WTC11 (cell line): ENCODE results near the gene CDK11B. TPM values are rescaled to one million over a fixed set of nuclear protein-coding genes. Genes with fewer than 3 reads are reported as not detected.
A peak's percentile ranks its signal among the peaks of the same experiment; 100 is the strongest.

Experiments used
- ATAC-seq: fragments of 200-7000 bp; cut with Tn5 transposase; 2 replicates; pipeline ENCODE4 v1.10.0; 2021; ENCODE audit warnings: mild to moderate bottlenecking, moderate library complexity
- CTCF ChIA-PET: fragments of 300-600 bp; sonication (Branson Sonifier 250); formaldehyde crosslinking; loops from one replicate; lab custom pipeline; 2021; ENCODE audit warnings: antibody characterized with exemption; lab: Charles Lee
- POLR2A ChIA-PET: fragments of 350-600 bp; sonication (Branson Sonifier 250); formaldehyde crosslinking; loops from one replicate; lab custom pipeline; 2021; ENCODE audit warnings: antibody characterized with exemption; lab: Charles Lee
- DNase-seq: peaks from one replicate; pipeline ENCODE4 v3.0.0; 2021; ENCODE audit warnings: low spot score
- H3K27ac Mint-ChIP-seq: 2 replicates; pipeline ENCODE4 v1.8.0; 2021; ENCODE audit warnings: mixed read lengths
- H3K27me3 Mint-ChIP-seq: 2 replicates; pipeline ENCODE4 v1.8.0; 2021; ENCODE audit warnings: low read depth, mild to moderate bottlenecking, moderate library complexity, mixed read lengths
- H3K36me3 Mint-ChIP-seq: 2 replicates; pipeline ENCODE4 v1.8.0; 2021; ENCODE audit warnings: mixed read lengths
- H3K4me1 Mint-ChIP-seq: 2 replicates; pipeline ENCODE4 v1.8.0; 2022; ENCODE audit warnings: mixed read lengths
- H3K4me3 Mint-ChIP-seq: 2 replicates; pipeline ENCODE4 v1.8.0; 2021; ENCODE audit warnings: mild to moderate bottlenecking, moderate library complexity, mixed read lengths
- H3K9me3 Mint-ChIP-seq: 2 replicates; pipeline ENCODE4 v1.8.0; 2021; ENCODE audit warnings: mixed read lengths
- ZNF121 ChIP-seq: sonication (generic); formaldehyde crosslinking; IDR thresholded peaks from 2 replicates; pipeline ENCODE4 v1.8.0; 2023; ENCODE audit warnings: missing genetic modification reagents
- total RNA-seq: library from RNA; stranded (reverse); gene quantifications from 3 replicates; pipeline ENCODE4 v1.2.3, GENCODE V29; 2021
- TF ChIP-seq, protein P1 (sequence below): sonication (generic); formaldehyde crosslinking; IDR thresholded peaks from 2 replicates; pipeline ENCODE4 v1.8.0; 2022; ENCODE audit warnings: mild to moderate bottlenecking, missing genetic modification reagents
- TF ChIP-seq, protein P2 (sequence below): sonication (generic); formaldehyde crosslinking; IDR thresholded peaks from 2 replicates; pipeline ENCODE4 v1.8.0; 2023; ENCODE audit warnings: missing genetic modification reagents
- TF ChIP-seq, protein P3 (sequence below): sonication (generic); formaldehyde crosslinking; IDR thresholded peaks from 2 replicates; pipeline ENCODE4 v1.8.0; 2023; ENCODE audit warnings: missing genetic modification reagents, mild to moderate bottlenecking, borderline replicate concordance
- TF ChIP-seq, protein P4 (sequence below): fragments of 200-600 bp; IDR thresholded peaks from 2 replicates; pipeline ENCODE4 v1.8.0; 2022; ENCODE audit warnings: antibody characterized with exemption

Gene CDK11B
- total RNA-seq, 1 experiment from 2014 or later: 41.2 TPM

DNA sequence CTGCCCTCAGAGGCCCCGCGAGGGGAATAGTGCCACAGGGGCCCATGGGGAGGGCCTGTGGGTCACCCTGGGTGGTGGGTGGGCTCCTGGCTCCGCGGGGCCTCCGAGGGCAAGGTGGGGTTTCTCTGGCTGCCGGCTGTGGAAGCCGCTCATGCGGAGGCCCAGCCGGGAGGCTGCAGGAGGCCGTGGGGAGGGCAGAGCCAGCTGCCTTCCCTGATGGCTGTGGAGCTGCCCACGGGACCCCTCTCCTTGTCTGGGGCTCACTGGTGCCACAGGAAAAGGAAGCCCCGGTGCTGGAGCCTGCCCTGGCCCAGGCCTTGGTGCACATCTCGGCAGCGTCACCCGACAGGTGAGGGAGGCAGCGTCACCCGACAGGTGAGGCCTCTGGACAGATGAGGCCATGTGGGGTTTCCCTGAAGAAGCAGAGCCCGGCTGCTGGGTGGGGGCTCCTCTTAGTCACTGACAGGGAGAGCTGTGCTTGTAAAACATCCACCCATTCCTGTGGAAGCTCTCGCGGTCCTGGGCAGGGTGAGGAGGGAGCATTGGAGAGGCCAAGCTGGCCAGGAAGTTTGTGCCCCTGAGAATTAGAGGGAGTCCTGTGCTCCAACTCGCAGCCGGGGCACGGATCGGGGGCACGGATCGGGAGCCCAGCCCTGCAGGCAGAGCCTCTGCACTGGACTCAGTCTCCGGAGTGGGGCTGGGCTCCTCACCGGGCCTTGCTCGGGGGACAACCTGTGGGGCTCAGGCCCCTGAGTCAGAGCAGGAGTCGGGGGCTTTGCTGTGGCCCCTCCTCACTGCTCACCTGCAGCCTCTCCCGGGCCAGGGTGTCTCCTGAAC, 37.4 kb downstream of the CDK11B start:
- H3K27me3 Mint-ChIP-seq: no peaks in the 10 kb centered on the region
- POLR2A ChIA-PET: no interaction called here
- no peak for ATAC-seq
- H3K36me3 Mint-ChIP-seq: no peaks in the 10 kb centered on the region
- H3K4me1 Mint-ChIP-seq: peaks cover 2% of the 10 kb centered on the region; the same call in 1 of the 2 replicates
- H3K4me3 Mint-ChIP-seq: no peak overlapping the region
- H3K9me3 Mint-ChIP-seq: no peaks in the 10 kb centered on the region
- TF ChIP-seq, protein P1, sequence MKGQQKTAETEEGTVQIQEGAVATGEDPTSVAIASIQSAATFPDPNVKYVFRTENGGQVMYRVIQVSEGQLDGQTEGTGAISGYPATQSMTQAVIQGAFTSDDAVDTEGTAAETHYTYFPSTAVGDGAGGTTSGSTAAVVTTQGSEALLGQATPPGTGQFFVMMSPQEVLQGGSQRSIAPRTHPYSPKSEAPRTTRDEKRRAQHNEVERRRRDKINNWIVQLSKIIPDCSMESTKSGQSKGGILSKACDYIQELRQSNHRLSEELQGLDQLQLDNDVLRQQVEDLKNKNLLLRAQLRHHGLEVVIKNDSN (CRISPR knock-in tag): no peak
- TF ChIP-seq, all 79 proteins: peak for 0
- no peak overlapping the region for H3K27ac Mint-ChIP-seq
- DNase-seq: no peak
- CTCF ChIA-PET: interaction anchor here (0.7 to 4.4 kb wide), 4 partner anchors 8 to 70 kb away, joined by 3 to 30 read pairs (median 4); partner anchors contain the start of gene MMP23B

DNA sequence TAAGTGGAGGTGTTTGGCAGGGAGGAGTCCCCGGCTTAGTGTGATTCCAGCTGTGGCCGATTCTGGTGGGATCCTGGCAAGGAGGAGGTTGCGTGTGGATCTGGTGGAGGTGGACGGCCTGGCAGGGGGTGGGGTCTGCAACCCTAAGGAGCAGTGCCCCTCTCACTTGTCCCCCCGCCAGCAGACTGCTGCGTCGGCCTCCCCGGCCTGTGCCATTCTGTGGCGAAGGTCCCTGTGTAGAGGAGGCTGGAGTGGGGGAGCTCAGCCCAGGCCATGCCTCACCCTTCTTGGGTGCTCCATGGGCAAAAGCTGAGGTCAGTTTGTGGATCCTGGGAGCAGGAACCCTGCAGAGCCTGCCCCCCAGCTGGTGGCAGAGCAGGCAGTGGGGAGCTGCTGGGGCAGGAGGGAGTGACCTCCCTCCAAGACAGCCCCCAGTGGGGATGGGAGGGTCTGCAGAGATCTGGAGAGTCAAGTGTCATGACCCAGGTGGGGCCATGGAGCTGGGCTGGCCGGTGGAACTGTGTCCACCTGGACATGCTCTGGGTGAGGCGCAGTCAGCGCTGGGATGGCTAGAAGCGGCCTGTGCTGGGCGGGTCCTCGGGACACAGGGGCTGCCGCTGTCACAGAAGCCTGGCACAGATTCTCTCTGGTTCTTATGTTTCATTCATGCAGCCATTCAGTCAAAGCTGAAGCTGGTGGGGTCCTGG, 38.2 kb downstream of the CDK11B start:
- 0 out of 2 replicates have a peak, but pooled peaks have one; percentile 0 for TF ChIP-seq ZNF121 (CRISPR knock-in tag)
- TF ChIP-seq, protein P2, sequence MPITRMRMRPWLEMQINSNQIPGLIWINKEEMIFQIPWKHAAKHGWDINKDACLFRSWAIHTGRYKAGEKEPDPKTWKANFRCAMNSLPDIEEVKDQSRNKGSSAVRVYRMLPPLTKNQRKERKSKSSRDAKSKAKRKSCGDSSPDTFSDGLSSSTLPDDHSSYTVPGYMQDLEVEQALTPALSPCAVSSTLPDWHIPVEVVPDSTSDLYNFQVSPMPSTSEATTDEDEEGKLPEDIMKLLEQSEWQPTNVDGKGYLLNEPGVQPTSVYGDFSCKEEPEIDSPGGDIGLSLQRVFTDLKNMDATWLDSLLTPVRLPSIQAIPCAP (CRISPR knock-in tag): no peak
- ATAC-seq: no peak
- Mint-ChIP-seq H3K27ac (peak overlapping the region; percentile 23; the same call in 1 of the 2 replicates), H3K4me1 (peaks cover 2% of the 10 kb centered on the region; the same call in 1 of the 2 replicates), H3K36me3 (no peaks in the 10 kb centered on the region), H3K9me3 (no peaks in the 10 kb centered on the region), H3K4me3 (no peak overlapping the region), H3K27me3 (no peaks in the 10 kb centered on the region)
- DNase-seq: no peak
- POLR2A ChIA-PET: no interaction called here
- CTCF ChIA-PET: interaction anchor here (0.7 to 4.4 kb wide), 6 partner anchors 9 to 69 kb away, joined by 3 to 30 read pairs (median 4); partner anchors contain the start of gene MMP23B

DNA sequence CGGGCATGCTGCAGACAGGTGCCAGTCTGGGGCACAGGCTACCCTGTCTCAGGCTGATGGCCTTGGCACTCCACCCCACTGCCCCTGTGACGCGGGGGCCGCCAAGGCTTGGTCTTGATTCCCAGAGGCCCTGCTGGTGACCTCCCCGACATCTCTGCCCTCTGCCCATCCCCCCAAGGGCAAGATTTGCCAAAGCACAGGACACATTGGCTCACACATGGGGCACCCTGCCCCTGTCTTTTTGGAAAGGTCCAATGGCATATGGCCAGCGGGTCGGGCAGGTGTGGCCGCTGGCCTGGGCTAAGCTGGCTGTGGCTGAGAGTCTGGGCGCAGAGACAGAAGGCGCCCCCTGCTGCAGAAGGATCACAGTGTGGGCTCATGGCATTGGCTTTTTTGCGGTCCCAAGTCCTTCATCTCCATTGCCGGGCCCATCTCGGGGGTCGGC, 38.9 kb downstream of the CDK11B start:
- H3K27me3 Mint-ChIP-seq: no peaks in the 10 kb centered on the region
- DNase-seq: peak; percentile 67
- H3K9me3 Mint-ChIP-seq: no peaks in the 10 kb centered on the region
- ATAC-seq: peak; percentile 25
- CTCF ChIA-PET: interaction anchor here (0.5 to 4.4 kb wide), 9 partner anchors 9 to 81 kb away, joined by 3 to 30 read pairs (median 4); partner anchors contain the start of gene MMP23B
- H3K4me1 Mint-ChIP-seq: peaks cover 3% of the 10 kb centered on the region
- TF ChIP-seq ZNF121 (CRISPR knock-in tag): 0 out of 2 replicates have a peak, but pooled peaks have one; percentile 3
- TF ChIP-seq, protein P3, sequence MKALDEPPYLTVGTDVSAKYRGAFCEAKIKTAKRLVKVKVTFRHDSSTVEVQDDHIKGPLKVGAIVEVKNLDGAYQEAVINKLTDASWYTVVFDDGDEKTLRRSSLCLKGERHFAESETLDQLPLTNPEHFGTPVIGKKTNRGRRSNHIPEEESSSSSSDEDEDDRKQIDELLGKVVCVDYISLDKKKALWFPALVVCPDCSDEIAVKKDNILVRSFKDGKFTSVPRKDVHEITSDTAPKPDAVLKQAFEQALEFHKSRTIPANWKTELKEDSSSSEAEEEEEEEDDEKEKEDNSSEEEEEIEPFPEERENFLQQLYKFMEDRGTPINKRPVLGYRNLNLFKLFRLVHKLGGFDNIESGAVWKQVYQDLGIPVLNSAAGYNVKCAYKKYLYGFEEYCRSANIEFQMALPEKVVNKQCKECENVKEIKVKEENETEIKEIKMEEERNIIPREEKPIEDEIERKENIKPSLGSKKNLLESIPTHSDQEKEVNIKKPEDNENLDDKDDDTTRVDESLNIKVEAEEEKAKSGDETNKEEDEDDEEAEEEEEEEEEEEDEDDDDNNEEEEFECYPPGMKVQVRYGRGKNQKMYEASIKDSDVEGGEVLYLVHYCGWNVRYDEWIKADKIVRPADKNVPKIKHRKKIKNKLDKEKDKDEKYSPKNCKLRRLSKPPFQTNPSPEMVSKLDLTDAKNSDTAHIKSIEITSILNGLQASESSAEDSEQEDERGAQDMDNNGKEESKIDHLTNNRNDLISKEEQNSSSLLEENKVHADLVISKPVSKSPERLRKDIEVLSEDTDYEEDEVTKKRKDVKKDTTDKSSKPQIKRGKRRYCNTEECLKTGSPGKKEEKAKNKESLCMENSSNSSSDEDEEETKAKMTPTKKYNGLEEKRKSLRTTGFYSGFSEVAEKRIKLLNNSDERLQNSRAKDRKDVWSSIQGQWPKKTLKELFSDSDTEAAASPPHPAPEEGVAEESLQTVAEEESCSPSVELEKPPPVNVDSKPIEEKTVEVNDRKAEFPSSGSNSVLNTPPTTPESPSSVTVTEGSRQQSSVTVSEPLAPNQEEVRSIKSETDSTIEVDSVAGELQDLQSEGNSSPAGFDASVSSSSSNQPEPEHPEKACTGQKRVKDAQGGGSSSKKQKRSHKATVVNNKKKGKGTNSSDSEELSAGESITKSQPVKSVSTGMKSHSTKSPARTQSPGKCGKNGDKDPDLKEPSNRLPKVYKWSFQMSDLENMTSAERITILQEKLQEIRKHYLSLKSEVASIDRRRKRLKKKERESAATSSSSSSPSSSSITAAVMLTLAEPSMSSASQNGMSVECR (CRISPR knock-in tag): no peak
- TF ChIP-seq, protein P4, sequence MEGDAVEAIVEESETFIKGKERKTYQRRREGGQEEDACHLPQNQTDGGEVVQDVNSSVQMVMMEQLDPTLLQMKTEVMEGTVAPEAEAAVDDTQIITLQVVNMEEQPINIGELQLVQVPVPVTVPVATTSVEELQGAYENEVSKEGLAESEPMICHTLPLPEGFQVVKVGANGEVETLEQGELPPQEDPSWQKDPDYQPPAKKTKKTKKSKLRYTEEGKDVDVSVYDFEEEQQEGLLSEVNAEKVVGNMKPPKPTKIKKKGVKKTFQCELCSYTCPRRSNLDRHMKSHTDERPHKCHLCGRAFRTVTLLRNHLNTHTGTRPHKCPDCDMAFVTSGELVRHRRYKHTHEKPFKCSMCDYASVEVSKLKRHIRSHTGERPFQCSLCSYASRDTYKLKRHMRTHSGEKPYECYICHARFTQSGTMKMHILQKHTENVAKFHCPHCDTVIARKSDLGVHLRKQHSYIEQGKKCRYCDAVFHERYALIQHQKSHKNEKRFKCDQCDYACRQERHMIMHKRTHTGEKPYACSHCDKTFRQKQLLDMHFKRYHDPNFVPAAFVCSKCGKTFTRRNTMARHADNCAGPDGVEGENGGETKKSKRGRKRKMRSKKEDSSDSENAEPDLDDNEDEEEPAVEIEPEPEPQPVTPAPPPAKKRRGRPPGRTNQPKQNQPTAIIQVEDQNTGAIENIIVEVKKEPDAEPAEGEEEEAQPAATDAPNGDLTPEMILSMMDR: peak; percentile 53
- TF ChIP-seq, all 79 proteins: peak for 2
- POLR2A ChIA-PET: no interaction called here
- Mint-ChIP-seq H3K4me3 (no peak overlapping the region), H3K27ac (peak overlapping the region; percentile 23; the same call in 1 of the 2 replicates), H3K36me3 (no peaks in the 10 kb centered on the region)
